Loucy (cell line): ENCODE data around the gene ATF1.

ENCODE experiments used
- CTCF ChIP-seq: fragments of 200-600 bp; sonication (generic); conservative IDR thresholded peaks from 2 replicates; pipeline ENCODE4 v1.5.1; 2014; ENCODE audit warnings: mild to moderate bottlenecking, antibody characterized with exemption, low read length
- EZH2phosphoT487 ChIP-seq: fragments of 200-600 bp; IDR thresholded peaks from 2 replicates; pipeline ENCODE4 v1.6.1; 2018; ENCODE audit warnings: antibody characterized with exemption, mild to moderate bottlenecking, moderate library complexity, borderline replicate concordance

DNA sequence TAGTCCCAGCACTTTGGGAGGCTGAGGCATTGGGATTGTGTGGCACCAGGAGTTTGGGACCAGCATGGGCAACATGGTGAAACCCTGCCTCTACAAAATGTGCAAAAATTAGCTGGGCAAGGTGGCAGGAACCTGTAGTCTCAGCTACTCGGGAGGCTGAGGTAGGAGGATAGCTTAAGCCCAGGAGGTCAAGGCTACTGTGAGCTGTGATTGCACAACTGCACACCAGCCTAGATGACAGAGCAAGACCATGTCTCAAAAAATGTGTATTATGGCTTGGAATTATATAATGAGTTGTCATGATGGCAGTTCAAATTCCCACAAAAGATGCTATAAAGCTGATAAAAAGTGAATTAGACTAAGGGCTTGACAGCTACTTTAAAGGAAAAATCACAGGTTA, 58.2 kb downstream of the ATF1 start:
- no peak for TF ChIP-seq CTCF
- TF ChIP-seq EZH2phosphoT487, result no peak
